Skeletal muscle cell (primary cell): Measurements from ENCODE around the gene TMEM125.

ENCODE experiments used
- DNase-seq: peaks from one replicate; pipeline ENCODE4 v3.0.0-alpha.2; 2010; ENCODE audit warnings: low read depth
- H3K4me3 ChIP-seq: 2 replicates; pipeline ENCODE4 v1.5.1; 2011; ENCODE audit warnings: low read depth, mild to moderate bottlenecking, control low read depth, low read length, moderate library complexity

The TMEM125 gene

GRCh38 chr1:43288058-43288784 lies 18.4 kb downstream of the TMEM125 start:
- H3K4me3 ChIP-seq, result no peak overlapping the region
- no peak for DNase-seq

- DNase-seq, result no peak
- H3K4me3 ChIP-seq, result no peak overlapping the region
Measured at GRCh38 chr1:43288785-43289706, 19.3 kb downstream of the TMEM125 start.

DNA sequence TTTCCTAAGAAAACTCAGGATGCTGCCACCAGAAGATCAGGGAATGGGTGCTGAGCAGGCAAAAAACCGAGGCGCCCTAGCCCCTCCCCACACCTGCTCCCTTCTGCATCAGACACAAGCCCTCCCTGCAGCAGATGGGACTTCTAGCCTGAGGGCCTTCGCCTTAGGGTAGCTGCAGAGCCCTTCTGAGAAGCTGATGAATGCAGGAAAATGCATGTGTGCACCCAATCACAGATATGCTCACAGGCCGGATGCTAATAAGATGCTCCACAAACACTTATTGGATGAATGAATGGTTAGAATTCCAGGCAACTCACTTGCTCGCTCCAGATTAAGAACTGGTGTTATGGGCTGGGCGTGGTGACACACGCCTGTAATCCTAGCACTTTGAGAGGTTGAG lies 22.4 kb downstream of the TMEM125 start:
- H3K4me3 ChIP-seq, result no peak overlapping the region
- DNase-seq, result no peak

DNA sequence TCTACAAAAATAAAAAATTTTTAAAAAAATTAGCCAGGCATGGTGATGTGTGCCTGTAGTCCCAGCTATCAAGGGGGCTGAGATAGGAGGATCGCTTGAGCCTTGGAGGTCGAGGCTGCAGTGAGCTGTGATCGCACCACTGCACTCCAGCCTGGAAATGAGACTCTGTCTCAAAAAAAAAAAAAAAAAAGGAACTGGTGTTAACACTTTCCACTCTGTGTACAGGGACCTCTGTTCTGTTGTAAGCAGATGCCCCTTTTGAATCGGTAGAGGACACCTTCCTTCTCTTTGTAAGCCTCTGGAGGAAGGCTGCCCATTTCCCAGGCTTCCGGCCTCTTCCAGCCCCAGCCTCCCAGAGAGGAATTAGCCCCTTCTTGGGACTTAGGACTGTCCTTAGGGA lies 22.9 kb downstream of the TMEM125 start:
- DNase-seq, result no peak
- no peak overlapping the region for H3K4me3 ChIP-seq

GRCh38 chr1:43293176-43293575 lies 23.4 kb downstream of the TMEM125 start:
- no peak overlapping the region for H3K4me3 ChIP-seq
- DNase-seq, result no peak

DNA sequence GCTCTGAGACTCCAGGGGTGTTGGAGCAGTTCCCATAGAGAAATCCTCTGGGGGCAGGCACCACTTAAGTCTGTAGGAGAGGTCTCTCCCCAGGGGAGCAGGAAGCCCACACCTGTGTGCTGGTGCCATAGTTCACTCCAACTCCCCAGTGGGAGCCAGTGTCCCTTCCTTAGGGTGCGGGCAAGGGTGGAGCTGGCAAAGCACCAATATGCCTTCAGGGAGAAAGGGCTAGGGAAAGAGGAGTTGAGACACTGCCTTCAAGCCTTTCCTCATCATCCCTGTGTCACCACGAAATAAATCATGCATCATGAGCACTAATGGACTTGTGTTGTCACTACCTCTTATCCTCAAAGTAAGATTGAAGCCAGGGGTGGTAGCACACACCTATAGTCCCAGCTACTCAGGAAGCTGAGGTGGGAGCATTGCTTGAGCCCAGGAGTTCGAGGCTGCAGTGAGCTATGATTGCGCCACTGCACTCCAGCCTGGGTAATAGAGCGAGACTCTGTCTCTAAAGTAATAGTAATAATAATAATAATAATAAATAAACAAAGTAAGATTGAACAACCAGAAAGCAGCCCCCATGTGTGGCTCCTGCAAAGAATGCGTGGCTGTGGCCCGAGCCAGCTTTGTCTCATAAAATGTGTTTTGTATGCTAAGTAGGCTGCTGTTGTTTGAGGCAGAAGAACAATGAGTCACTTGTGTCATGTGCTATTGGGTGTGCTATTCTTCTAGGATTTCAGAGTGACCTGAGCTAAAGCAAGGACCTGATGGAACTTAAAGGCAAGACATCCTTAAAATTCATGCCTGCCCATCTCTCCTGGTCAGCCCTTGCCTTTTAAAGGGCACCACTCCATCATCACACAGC lies 24.3 kb downstream of the TMEM125 start:
- H3K4me3 ChIP-seq, result no peak overlapping the region
- DNase-seq, result peak; percentile 17

DNA sequence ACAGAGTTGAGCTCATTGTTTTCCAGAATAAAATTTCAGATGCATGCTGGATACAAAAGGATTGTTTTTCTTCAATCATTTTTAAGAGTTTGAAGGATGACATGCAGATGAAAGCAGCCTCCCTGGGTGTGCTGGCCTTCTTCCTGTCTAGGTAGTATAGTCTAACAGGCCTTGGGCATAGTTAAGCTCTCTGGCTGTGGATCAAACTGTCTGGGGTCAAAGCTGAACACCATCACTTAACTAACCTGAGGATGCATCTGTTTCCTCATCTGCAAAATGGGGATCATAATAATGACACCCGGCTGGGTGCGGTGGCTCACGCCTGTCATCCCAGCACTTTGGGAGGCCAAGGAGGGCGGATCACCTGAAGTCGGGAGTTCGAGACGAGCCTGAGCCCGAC lies 25.0 kb downstream of the TMEM125 start:
- no peak for DNase-seq
- no peak overlapping the region for H3K4me3 ChIP-seq

GRCh38 chr1:43296207-43296606 lies 26.4 kb downstream of the TMEM125 start:
- DNase-seq, result no peak
- H3K4me3 ChIP-seq, result no peak overlapping the region

DNA sequence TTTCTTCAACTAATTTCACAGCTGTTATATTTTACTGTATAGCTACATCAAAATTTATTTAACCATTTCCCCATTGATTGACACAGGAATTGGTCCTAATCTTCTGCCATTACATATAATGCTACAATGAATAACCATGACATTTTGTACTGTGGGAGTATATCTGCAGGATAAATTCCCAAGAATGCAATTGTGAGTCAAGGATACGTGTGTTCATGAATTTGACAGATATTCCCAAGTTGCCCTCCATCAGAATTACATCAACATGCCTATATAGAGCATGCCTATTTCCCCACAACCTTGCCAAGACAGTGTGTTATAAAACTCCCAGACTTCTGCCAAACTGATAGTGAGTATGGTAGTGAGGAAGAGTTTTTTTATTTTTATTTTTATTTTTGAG lies 28.3 kb downstream of the TMEM125 start:
- DNase-seq, result no peak
- no peak overlapping the region for H3K4me3 ChIP-seq

GRCh38 chr1:43299101-43299500 lies 29.3 kb downstream of the TMEM125 start:
- DNase-seq, result no peak
- H3K4me3 ChIP-seq, result no peak overlapping the region

DNA sequence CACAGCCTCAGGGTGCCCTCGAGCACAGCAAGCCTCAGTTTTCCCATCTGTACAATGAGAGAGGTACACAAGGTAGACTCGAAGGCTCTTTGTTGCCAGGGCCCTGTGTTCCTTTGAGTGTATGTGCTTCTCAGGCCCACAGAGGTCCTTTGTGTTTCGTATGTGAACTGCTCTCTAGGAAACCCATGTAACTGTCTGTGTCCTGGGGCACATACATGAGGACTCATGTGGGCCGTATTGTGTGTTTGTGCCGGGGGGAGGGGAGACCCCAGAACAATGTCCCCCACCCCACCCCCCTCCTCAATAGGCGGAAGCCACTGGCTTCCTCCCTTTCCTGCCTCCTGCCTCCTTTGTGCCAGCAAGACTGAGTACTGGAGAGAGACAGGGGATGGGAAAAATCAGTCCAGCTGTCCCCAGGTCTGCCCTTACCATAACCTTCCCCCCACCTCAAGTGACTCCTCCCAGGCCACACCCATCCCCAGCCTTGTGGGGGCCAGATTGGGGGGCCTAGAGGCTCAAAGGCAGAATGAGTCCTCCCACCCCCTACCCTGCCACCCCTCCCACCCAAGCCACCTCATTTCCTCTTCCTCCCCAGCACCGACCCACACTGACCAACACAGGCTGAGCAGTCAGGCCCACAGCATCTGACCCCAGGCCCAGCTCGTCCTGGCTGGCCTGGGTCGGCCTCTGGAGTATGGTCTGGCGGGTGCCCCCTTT lies 30.8 kb downstream of the TMEM125 start, which contains the start of gene TIE1:
TIE1 (plus strand) TSS at position 605 of the 717 bp plus-strand sequence; CDS start at position 695, 90 bp downstream.
- no peak for DNase-seq
- no peak within 1 kb of the TSS for H3K4me3 ChIP-seq

GRCh38 chr1:43302201-43302600 lies 32.4 kb downstream of the TMEM125 start:
- DNase-seq, result no peak

GRCh38 chr1:43302721-43303470 lies 33.1 kb downstream of the TMEM125 start:
- H3K4me3 ChIP-seq, result no peak overlapping the region

More at GRCh38 chr1:43302201-43302600, 32.4 kb downstream of the TMEM125 start:
- no peak overlapping the region for H3K4me3 ChIP-seq

GRCh38 chr1:43303471-43304313 lies 33.9 kb downstream of the TMEM125 start:
- DNase-seq, result no peak
- no peak overlapping the region for H3K4me3 ChIP-seq

More at GRCh38 chr1:43302721-43303470, 33.1 kb downstream of the TMEM125 start:
- DNase-seq, result no peak

GRCh38 chr1:43304314-43304681 lies 34.5 kb downstream of the TMEM125 start:
- H3K4me3 ChIP-seq, result no peak overlapping the region
- no peak for DNase-seq

DNA sequence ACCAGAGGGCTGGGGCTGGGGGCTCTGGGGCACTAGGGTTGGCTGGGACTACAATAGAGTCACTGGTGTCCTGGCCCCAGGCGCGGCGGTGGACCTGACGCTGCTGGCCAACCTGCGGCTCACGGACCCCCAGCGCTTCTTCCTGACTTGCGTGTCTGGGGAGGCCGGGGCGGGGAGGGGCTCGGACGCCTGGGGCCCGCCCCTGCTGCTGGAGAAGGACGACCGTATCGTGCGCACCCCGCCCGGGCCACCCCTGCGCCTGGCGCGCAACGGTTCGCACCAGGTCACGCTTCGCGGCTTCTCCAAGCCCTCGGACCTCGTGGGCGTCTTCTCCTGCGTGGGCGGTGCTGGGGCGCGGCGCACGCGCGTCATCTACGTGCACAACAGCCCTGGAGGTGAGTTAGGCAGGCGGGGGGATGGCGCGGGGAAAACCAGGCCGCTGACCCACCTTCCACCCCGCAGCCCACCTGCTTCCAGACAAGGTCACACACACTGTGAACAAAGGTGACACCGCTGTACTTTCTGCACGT lies 35.1 kb downstream of the TMEM125 start:
- DNase-seq, result no peak
- no peak overlapping the region for H3K4me3 ChIP-seq

DNA sequence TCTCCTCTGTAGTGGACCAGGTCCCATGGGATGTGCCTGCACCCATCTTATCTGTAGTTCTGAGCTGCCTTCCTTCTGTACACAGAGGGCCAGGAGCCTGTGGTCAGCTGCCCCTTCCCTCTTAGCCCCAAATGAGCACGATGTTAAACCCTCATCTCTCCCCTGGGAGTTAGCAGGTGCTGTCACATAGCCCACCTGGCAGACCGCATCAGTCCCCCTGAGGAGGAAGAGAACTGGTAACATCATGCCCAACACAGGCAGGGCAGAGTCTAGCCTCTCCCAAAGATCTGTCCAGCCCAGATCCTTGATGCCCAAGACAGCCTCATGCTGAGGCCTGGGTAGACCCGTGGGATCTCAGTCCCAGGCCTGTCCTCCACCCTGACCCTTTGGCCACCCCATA lies 35.7 kb downstream of the TMEM125 start:
- no peak overlapping the region for H3K4me3 ChIP-seq
- no peak for DNase-seq
